Stimulated activated CD4-positive, alpha-beta T cell treated with anti-CD3 and anti-CD28 coated beads, Interleukin-4, amount 100 ng/mL, for 4 hours (primary cell): ENCODE measurements around the gene ZNRF3.
A peak's percentile ranks its signal among the peaks of the same experiment; 100 is the strongest.
"Not testable (repeated sequence)": the region's sequence is repeated elsewhere in the genome, so short reads cannot be mapped to it uniquely, and the experiment has no call there.

ENCODE experiments used
- DNase-seq, 2 experiments: peaks; one replicate each; pipeline ENCODE4 v3.0.0-alpha.2; 2020

The ZNRF3 gene

DNA sequence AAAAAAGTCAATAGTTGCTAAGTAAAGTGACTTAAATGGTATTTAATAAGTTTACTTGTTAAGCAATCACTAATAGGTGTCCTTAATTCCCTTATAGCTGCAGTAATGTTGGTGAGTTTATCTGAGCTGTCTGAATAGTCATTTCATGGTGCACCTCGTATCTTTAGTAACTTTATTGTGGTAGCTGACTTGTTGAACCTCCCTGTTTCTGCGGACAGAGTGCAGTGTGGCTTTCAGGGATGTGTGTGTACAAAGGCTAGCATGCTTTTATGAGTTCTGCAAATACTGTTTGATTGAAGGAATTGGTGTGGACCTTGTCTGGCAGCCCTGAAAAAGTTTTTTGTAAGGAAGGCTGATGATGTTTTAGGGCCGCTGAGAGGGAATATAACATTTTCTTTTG lies 2.6 kb downstream of the ZNRF3 start:
- no peak for DNase-seq

DNA sequence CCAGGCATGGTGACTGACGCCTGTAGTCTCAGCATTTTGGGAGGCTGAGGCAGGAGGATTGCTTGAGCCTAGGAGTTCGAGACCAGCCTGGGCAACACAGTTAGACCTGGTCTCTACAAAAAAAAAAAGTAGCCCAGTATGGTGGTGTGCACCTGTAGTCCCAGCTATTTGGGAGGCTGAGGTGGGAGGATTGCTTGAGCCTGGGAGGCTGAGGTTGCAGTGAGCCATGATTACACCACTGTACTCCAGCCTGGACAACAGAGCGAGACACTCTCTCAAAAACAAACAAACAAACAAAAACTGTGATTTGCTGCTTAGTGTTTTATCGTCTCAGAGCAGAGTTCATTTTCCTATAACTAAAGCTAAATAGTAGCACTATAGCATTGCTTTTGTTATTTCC lies 3.3 kb downstream of the ZNRF3 start:
- not testable (repeated sequence) for DNase-seq

DNA sequence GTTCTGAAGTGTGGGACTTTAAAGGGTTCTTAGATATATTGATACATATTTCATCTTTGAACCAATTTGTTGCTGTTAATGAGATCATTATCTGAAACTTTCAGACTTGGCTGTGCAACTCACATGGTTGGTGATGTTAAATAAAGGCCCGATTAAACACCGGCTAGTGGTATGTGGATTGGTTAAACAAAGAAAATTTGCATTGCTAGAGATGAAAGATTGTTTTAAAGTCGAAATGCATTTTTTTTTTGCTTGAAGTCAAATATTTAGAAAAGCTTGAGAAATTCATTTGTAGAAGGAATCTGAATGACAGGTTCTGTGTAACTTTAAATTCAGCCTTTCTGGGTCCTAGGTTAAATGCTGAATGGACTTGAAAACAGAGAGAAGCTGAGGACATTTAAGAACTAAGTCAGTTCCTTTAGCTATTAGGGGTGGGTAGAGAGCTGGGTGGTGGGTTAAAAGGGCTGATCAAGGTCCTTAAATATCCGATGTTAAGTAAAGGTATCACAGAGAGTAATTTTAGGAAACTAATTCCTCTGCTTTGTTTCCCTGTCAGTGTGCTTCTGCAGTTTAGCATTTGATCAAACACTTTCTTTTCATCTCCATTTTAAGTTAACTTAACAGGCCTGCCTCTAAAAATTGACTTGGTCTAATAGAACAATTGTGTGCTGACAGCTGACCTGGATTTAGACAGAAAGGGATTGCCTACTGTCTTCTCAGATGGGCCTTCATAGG lies 4.5 kb downstream of the ZNRF3 start:
- DNase-seq, result no peak

DNA sequence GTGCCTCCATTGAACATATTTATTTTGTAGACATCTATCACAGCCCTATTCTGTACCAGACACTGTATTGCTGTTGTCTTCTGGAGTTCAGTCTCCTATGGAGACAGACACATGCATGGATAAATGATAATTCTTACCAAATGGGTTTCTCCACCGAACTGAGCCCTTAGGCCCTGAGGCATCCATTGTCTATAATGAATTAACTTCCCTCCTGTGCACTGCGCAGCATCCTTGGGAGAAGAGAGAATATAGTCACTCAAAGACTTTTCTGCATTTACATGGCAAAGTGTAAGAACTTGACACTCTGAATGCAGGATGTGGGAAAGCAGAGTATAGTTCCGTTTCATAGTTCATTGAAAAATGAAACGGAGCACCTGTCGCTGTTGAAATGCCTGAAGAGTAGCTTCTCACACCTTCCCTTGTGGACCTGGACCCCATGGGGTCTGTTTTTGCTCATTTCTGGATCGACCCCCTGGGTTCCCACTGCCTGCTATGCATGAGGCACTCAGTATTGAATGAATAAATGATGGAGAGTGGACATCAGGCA lies 6.2 kb downstream of the ZNRF3 start:
- DNase-seq, result no peak

DNA sequence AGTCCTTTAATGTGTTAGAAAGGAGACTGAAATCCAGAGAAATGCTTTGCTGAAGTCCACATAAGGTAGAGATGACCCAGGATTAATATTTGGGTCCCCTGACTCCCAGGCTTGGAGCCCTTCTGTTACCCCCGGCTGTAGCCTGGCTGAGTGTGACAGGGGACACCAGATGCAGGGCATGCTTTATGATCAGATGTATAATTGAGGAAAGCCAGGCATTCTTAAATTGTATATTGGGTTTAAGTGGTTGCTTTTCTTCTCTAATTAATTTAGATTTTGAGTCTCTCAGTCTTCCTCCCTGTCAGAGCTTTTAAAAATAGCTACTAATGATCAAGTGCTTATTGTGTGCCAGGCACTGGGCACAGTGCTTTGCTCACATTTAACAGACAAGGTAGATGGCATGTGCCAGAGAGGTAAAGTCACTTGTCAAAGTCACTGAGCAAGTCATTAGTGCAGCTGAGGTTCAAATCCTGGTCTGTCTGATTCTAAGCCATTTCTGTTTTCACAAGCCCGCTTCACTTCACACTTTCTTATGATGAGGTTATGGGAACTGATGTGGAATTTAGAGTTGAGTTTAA lies 7.9 kb downstream of the ZNRF3 start:
- no peak for DNase-seq

DNA sequence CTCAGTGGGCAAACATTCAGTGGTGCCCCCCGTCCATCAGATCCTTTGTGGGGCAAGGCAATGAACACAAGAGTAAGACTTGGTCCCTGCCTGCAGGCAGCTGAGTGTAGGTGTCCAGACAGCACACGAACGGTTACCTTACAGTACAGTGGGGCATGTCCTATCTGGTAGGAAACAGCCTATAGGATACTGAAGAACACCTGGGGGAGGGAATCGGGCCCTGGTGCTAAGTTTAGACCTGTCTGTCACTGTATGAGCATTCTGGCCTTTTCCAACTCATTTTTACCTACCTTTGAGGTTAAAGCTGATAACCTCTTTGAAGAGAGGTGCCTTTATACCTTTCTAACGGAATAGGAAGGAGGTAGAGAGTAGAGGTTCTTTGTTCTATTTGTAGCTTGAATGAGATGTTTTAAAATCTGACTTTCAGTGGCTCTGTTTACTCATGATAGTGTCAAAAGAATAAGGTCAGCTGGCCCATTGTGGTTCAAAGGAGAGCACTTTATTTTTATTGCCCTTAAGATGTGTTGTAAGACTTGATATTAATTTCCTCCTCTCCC lies 8.9 kb downstream of the ZNRF3 start:
- no peak for DNase-seq

DNA sequence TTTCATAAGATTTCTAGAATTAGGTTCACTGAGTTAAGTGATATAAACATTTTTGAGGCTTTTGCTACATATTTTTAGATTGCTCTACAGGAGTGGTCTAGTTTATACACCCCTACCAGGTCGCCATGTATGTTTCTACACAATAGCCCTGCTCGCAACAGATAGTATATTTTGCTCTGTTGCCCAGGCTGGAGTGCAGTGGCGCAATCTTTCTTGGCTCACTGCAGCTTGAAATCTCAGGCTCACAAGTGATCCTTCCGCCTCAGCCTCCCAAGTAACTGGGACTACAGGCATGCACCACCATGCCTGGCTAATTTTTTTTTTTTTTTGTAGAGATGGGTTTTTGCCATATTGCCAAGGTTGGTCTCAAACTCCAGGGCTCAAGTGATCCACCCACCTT lies 10.4 kb downstream of the ZNRF3 start:
- no peak for DNase-seq

DNA sequence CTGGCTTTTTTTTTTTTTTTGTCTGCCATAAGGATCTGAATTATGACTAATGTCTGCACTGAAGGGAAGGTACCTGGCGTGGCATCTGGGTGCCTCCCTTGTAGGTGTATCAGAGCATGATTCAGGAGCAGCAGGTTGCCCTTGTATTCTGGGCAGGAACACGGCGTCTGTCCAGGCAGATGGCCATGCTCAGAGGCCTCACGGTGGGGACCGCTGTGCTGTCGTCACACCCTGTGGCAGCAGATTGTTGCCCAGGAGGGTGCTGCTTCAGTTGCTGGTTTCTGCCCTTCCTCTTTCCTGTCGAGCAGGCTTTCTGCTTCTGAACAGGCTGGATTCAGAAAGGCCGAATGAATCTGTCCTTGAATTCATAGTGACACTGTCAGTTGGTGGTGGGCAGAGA lies 11.0 kb downstream of the ZNRF3 start:
- DNase-seq, result no peak

DNA sequence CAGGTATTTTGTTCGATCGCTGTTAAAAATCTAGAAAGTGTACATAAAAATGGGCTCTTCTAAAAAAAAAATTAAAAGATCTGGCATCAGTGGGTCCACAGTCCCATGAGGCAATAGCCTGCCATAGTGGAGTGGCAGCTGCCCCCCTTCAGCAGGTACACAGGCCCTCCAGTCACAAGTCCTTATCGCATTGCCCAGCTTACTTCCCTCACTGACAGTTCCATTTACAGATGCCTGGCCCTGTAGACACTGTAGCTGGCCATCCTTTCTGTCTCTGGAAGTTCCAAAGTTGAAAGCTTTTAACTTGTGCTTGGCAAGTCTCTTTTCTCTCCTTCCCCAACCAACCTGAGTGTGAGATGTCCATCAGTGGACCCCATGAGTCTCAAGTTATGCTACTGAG lies 11.4 kb downstream of the ZNRF3 start:
- no peak for DNase-seq

DNA sequence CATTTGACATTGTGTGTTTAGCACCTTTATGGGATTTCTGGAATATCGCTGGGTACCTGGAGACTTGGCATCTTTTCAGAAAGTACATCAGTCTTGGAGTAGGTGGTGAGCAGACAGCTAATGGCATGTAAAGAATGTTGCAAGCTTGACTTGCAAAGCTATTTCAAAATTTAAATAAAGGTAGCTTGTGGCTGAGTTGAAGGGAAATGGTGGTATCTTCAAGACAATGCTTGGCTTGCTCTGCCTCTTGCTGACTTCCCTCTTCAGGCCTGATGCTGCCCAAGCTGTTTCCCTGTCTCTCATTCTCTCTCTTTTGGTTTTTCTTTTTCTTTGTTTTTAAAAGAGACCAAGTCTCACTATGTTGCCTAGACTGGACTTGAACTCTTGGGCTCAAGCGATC lies 13.2 kb downstream of the ZNRF3 start:
- no peak for DNase-seq

DNA sequence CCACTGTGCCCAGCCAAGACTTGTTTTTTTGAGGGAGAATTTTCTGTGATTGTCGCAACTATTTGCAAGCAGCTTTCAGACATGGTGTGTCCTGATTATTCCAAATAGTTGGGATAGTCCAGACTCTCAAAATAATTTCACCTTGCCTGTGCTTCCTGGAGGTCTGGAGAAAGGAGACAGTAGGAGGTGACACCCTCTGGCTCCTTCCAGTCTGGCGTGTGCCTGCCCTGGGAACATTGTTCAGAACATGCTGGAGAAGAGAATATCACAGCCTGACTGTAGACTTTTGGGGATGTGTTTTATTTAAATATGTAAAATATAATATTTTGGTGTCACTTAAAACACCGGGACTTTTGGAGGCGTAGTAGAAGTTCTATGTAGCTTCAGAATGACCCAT lies 14.9 kb downstream of the ZNRF3 start:
- no peak for DNase-seq

DNA sequence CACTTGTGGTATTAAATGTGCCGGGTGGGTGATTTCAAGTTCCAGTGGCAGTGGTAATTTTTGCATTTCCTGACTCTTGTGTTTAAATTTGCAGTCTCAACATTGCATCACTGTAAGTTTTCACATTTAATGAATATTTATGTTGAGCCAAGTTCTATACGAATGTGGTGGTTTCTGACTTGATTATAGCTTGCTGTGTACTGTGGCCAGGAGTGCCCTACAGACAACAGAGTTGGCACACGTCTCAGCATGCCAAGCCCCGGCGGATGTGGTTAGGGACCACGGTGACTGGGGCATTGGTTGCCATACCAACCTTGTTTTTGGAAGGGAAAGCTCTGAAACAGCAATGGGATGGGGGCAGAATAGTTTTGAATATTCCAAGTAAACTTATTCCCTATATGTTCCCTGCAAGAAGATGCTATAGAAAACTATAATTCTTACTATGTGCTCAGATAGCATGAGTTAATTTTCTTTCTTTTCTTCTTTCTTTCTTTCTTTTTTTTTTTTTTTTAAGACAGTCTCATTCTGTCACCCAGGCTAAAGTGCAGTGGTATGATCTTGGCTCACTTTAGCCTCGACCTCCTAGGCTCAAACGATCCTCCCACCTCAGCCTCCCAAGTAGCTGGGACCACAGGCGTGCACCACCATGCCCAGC lies 16.0 kb downstream of the ZNRF3 start:
- peak; percentile 9 to 11 for DNase-seq

DNA sequence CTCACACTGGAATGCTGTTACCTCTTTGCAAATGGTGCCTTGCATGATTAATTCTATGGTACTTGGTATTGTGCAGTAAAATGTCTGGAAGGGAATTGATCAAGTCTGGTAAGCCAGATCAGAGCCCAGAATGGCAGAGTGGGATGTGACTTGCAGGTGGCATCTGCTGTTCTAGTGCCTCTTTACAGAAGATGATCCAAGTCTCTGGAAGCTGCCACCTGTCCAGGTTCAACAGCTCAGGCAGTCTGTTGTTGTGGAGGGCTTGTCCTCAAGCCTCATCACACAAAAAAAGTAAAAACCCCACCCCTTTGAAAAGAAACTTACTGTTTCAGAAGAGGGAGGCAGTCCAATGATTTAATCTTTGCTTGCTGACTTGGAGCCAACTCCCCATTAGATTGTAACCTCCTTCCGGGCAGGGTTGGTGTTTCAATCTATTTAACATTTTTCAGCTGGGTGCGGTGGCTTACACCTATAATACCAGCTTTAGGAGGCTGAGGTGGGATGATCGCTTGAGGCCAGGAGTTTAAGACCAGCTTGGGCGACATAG lies 17.1 kb downstream of the ZNRF3 start:
- DNase-seq, result no peak

DNA sequence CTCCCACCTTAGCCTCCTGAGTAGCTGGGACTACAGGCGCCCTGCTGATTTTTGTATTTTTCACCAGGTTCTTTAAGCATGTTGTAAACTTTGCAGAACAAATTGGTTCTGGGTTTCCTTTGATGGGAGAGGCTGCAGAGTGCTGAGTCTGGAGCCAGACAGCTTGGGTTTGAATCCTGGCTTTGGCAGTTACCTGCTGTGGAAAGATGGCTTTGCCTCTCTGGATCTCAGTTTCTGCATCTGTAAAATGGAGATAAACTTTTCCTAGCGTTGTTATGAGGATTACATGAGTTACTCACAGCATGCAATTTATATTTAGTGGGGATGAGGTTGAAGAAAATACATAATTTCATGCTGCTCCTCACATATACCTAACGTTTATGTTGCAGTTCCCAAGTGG lies 19.1 kb downstream of the ZNRF3 start:
- no peak for DNase-seq

DNA sequence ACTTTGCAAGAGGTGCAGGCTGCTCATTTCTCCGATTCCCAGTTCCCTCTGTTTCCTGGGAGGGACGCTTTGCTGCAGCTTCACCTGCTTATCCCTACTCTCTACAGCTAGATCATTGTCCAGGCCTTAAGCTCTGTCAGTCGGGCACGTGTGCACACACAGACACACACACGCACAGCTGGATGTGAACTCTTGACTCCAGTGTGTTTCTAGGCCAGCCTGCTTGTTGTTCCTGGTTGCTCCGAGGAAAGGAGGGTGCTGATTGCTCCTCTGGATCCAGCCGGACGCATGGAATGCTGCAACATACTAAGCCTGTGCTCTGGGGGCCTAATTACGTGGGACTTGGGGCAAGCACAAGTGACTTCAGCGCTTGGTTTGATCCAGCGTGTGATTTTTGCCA lies 19.7 kb downstream of the ZNRF3 start:
- no peak for DNase-seq

DNA sequence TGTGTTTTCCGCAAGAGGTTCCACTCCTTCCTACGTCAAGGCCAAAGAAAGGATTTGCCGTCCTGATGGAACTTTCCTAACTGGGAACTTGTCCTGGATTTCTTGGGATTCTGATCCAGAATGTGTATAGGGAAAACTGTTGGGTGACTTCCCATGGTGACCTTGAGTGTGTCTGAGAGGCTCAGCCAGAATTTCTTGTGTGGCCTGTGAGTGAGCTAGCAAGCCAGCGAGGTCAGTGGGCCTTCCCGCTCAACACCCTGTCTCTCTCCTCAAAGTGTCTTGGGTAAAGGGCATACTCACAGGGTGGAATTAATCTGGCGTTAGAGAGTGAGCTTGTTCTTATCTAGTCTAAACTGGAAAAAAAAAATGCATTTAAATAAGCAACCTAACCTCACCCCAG lies 20.4 kb downstream of the ZNRF3 start:
- no peak for DNase-seq

DNA sequence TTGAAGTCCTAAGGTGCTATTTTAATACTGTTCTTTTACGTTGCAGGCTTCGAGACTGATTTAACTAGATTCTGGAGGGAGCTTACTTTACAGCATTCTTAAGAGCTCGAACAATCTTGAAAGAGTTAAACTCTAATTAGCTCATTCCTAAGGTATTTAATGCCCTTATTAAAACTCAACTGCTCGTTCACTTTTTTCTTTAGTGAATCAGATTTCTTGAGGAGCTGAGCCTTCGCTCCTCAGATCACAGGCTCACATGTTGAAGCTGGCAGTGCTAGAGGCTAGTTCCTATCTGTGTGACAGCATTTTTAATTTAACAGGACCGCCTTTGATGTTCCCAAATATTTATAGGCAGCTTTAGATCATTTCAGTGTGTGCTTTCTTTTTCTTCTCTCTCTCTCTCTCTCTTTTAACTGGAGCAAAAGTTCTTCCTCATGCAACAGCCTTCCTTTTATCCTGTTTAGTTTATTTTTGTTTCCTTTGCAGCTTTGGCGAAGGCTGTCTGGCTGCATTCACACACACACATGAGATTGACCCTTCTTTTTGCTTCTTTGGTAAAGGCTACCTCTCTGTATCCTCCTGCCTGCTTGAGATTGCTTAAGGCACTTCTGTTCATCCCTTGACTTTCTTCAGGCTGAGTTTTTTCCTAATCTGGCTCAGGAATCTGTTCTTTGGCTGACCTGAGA lies 21.0 kb downstream of the ZNRF3 start:
- DNase-seq, result no peak

DNA sequence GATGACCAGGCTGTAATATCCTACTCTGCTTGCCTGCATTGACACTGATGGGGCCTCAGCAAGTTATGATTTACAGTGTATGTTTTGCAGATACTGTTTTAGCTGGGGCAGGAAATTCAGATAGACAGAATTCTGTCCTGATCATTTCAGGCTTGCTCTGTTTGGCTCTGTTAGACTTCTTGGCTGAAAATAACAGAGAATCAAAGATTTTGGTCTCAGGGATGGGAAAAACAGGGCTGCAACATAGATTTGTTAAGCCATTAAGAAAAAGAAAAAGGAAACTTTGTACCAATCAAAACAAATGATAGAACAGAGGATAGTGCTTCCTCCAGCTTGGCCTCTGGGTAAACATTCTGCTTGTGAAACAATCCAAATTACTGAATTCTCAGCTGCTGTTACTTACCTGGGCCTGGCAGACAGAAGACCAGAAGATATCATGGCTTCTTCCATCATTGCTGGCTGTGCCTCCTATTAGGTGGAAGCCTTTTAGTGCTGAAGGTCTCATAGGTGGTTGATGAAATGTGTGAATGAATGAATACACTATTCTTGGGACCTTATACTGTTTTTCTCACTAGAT lies 22.0 kb downstream of the ZNRF3 start:
- DNase-seq, result no peak

DNA sequence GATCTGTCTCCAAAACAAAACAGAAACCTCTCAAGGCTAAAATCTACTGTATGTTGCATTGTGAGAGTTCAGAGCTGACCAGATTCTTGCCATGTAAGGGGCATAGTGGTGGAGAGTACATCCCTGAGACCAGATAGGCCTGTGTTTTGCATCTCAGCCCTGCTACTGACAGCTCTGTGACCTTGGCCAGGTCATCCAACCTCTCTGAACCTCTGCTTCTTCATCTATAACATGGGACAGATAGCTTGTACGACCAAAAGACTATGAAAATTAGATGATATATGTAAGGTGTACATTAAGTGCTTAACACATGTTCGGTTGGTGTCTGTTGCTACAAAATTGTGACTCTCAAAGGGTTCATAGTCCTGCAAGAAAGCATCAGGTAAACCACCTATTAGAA lies 22.9 kb downstream of the ZNRF3 start:
- DNase-seq, result no peak

DNA sequence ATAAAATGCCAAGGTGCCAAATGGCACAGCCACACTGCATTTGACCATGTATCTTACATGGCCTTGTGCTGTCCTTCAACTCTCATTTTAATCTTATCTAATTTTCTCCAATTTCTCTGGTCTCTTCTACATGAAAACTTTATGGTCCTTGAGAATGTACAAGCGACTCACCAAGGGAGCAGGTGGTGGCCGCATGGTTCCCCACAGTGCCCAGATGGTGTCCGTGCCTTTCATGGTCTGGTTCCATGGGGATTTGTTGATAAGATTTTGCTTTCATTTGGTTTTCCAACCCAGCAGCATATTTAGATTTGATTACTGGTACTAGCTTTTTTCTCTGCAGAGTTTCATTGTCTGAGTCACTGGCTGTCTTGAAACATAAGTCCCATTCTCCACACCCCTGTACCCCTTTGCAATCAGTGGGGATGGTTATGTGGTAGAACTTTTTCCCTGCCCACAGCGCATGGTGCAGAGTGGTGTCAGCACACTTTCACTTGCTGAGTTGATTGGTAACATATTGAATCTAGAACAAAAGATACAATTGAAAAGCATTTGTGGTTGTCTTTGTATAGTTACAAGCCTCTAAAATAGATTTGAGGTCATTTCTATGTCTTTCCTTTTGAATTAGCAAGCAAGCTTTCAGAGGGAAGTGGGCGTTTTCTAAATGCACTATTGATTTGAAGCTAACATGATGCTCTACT lies 24.1 kb downstream of the ZNRF3 start:
- DNase-seq, result peak in 1 of 2 experiments; percentile 36

DNA sequence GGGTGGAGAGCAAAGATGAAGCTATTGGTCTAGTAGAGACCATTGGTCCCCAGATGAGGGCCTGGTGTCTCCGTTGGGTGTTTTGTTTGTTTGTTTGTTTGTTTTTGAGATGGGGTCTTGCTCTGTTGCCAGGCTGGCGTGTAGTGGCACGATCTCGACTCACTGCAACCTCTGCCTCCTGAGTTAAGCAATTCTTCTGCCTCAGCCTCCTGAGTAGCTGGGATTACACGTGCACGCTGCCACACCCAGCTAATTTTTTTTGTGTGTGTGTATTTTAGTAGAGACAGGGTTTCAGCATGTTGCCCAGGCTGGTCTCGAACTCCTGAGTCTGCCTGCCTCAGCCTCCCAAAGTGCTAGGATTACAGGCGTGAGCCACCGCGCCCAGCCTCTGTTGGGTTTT lies 25.4 kb downstream of the ZNRF3 start:
- DNase-seq, result not testable (repeated sequence)

DNA sequence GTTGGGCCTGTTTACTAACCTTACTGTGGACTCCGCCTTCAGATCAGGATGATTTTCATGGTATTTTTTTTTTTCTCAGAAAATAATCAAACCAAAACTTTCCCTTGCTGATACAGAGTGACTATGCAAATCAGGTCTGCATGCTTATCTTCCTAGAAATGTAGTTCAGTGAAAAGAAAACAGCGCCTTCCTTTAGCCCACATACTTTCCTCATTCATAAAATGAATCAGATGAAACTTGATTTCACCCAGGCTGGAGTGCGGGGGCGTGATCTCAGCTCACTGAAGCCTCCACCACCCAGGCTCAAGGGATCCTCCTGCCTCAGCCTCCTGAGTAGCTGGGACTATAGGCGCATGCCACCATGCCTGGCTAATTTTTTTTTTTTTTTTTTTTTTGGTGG lies 26.0 kb downstream of the ZNRF3 start:
- DNase-seq, result peak; percentile 68 to 70
